ENCODE measurements around the gene UBA5.

Gene UBA5

DNA sequence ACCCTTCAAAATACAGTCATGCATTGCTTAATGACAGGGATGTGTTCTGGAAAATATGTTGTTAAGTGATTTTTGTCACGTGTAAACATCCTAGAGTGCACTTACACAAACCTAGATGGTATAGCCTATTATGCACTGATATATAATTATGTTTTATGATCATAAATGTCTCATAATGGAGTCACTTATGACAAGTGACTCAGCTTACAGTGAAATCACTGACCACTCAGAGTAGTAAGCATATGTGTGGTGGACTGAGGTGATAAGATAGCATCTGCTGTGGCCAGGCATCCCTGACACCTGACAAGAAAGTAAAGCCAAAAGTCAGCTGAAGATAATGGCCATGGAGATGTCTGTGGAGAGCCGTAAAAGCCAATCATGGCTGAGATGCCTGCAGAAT, 5.9 kb upstream of the UBA5 start:
- no peak for DNase-seq (ENCODE audit: low spot score)

DNA sequence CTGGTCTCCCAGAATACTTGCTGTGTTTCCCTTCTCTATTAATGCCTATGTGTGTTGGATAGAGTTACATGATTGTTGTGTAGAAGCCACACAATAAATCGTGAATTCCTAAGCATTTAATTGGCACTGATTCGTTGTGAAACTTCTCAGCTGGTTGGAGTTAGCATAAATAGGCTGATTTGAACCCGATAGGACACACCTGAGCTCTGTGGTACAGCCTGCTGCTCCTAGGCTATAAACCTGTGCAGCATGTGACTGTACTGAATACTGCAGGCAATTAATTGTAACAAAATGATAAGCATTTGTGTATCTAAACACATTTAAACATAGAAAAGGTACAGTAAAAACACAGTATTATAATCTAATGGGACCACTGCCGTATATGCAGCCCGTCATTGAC, 5.4 kb upstream of the UBA5 start:
- no peak for DNase-seq (ENCODE audit: low spot score)

DNA sequence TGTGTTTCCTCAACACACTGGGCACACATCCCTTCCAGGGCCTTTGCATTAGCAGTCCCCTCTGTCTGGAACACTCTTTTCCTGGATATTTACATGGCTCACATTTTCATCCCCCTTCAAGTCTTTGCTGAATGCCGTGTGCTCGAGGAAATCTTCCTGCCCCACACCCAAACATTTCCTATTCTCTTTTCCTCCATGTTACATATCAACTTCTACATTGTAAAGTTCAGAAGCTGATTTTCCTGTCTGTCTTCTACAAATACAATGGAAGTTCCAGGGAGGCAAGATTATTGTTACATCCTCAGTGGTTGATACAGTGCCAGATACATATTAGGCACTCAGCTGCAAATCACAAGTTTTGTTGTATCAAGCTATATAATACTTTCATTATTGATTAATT, 4.7 kb upstream of the UBA5 start:
- no peak for DNase-seq (ENCODE audit: low spot score)

DNA sequence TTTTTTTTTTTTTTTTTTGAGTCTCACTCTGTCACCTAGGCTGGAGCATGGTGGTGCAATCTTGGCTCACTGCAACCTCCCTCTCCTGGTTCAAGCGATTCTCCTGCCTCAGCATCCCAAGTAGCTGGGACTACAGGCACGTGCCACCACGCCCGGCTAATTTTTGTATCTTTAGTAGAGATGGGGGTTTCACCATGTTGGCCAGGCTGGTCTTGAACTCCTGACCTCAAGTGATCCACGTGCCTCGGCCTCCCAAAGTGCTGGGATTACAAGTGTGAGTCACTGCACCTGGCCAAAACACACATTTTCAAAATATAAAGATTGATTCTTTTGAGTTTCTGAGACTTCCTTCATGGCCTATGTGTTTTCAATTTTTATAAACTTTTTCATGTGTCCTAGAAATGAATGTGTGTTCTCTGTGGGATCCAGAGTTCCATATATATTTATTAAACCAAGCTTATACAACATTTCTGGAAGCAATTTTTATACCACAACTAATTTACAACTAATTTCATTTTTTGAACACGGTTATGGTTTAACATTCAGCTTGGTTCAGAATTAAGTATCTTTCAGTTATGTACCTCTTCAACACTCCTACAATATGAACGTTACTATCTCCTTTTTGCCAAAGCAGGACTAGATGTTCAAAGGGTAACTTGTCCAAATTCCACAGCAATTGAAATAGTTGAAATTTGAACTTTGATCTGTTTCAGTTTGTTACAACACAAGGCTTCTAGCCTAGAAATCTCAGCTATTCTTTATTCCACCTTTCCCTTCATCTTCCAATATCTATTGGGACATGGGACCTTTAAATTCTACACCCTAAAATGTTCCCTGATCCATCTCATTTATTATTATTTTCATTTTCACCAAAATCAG, 2.0 kb upstream of the UBA5 start:
- DNase-seq (ENCODE audit: low spot score) = no peak

- DNase-seq (ENCODE audit: low spot score) = peak; percentile 19
Measured at GRCh38 chr3:132659000-132659364, 1.1 kb upstream of the UBA5 start.

GRCh38 chr3:132659365-132660051, 621 bp upstream of the UBA5 start, which contains the start of gene ACAD11:
Gene ACAD11 (minus strand): TSS chr3:132659809. CDS start chr3:132659751, 58 bp downstream.
- DNase-seq (ENCODE audit: low spot score) = peak; percentile 75

GRCh38 chr3:132660811-132661070, 612 bp downstream of the UBA5 start:
- DNase-seq (ENCODE audit: low spot score) = peak; percentile 21

DNA sequence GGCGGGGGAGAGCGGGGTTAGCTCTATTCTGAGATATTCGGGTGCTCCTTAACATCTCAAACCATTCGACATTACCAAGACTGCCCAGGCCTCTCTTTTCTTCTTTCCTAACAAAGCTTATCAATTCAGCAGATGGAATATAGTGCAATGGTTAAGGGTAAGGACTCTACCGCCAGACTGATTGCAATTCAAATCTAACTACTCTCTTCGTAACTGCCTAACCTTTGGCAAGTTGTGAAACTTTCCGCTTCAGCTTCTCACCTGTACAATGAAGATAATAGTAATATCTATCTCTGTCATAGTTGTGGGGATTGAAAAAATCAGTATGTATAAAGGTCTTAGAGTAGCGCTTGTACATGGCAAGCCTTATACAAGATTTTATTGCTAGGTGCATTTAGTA, 972 bp downstream of the UBA5 start:
- no peak for DNase-seq (ENCODE audit: low spot score)

GRCh38 chr3:132662212-132662611, 2.1 kb downstream of the UBA5 start:
- DNase-seq (ENCODE audit: low spot score) = no peak

GRCh38 chr3:132665230-132665745, 5.2 kb downstream of the UBA5 start:
- DNase-seq (ENCODE audit: low spot score) = no peak

GRCh38 chr3:132669256-132669777, 9.2 kb downstream of the UBA5 start:
- DNase-seq (ENCODE audit: low spot score) = no peak

DNA sequence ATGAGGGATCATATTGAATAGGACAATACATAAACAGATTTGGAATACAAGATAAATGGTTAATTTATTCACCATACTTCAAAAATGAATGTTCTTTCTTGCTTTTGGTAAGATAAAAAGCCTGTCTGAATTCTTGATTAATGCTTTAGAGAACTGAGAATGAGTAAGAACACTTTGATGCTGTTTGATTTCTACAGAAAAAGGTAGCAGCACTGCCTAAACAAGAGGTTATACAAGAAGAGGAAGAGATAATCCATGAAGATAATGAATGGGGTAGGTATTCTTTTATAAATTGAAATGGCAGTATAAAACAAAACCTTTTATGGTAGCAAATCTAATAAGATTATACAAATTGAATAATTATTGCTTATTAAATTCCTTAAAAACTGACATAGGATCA, 15.3 kb downstream of the UBA5 start:
- DNase-seq (ENCODE audit: low spot score) = no peak

GRCh38 chr3:132679911-132680310, 19.8 kb downstream of the UBA5 start:
- no peak for DNase-seq (ENCODE audit: low spot score)

DNA sequence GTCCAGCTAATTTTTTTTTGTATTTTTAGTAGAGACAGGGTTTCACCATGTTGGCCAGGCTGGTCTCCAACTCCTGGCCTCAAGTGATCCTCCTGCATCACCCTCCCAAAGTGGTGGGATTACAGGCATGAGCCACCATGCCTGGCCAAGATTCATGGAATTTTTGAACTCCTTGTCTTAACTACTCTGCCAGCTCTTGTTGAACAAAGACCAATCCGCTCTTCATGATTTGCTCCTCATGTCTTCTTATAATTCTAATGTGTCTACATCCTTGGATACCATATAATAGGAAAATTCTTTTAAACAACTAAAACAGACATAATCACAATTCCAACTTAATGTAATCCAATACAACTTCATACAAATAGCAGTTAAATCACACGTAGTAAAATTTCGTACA, 21.3 kb downstream of the UBA5 start:
- DNase-seq (ENCODE audit: low spot score) = no peak

- DNase-seq (ENCODE audit: low spot score) = no peak
Measured at GRCh38 chr3:132682201-132682600, 22.1 kb downstream of the UBA5 start.

GRCh38 chr3:132690040-132690439, 29.9 kb downstream of the UBA5 start:
- DNase-seq (ENCODE audit: low spot score) = no peak

DNA sequence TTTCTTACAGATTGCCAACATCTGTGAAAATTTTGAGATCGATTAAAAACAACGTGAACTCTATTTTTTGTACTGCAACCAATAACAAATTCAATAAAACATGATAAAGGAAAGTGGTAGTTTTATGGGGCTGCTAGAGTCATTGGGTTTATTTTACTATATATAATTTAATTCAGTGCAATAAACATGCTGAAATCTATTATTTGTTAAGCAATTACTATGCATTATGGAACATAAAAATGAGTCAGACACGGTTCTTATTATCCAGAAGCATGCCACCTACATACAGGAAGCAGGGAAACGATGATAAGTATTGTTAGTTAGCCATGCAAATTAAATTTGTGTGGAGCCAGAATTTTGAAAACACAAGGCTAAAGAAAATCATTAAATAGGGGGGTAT, 34.9 kb downstream of the UBA5 start:
- no peak for DNase-seq (ENCODE audit: low spot score)

GRCh38 chr3:132695422-132695821, 35.3 kb downstream of the UBA5 start:
- no peak for DNase-seq (ENCODE audit: low spot score)

DNA sequence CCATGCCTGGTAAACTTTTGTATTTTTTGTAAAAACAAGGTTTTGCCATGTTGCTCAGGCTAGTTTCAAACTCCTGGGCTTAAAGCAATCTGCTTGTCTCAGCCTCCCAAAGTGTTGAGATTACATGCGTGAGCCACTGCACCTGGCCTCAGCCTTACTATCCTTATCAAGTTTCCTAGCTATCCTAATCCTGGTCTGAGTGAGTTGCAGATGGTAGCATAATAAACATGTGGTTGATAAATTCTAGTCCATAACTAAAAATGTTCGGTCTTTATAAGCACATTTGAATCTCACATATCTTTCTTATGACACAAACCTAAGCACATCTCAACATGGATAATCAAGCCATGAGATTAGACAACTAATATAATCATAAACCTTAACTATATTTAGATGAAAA, 43.6 kb downstream of the UBA5 start:
- DNase-seq (ENCODE audit: low spot score) = no peak

- DNase-seq (ENCODE audit: low spot score) = no peak
Measured at GRCh38 chr3:132709761-132710160, 49.6 kb downstream of the UBA5 start.

- no peak for DNase-seq (ENCODE audit: low spot score)
Measured at GRCh38 chr3:132710311-132710710, 50.2 kb downstream of the UBA5 start.

- DNase-seq (ENCODE audit: low spot score) = no peak
Measured at GRCh38 chr3:132713977-132714727, 54.0 kb downstream of the UBA5 start.

DNA sequence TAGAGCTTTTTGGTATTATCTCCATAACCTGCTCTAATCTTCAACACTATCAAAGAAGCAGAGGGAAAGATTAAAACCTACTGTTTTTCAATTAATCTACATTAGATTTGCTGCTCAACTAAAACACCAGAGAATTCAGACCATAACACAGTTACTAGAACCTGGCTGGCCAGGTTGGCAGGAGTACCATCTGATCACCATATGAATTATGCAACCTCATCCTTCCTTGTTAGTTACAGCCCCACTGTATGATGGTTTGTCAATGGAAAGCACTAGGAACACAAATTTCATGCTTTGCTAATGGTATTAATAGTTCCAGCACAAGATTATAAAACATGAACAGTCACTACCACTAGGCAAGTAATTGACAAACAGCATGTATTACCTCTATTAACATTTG, 56.2 kb downstream of the UBA5 start:
- no peak for DNase-seq (ENCODE audit: low spot score)
